Measurements from ENCODE around the gene ATP5F1E. TPM values are rescaled to one million over a fixed set of nuclear protein-coding genes. Genes with fewer than 3 reads are reported as not detected.

Gene ATP5F1E
- total and polyA plus RNA-seq, 10 of the 15 experiments (the other 5 are each of a cell fraction or from before 2014, with no cell fraction given), result 49.0 to 407 (median 117) TPM

DNA sequence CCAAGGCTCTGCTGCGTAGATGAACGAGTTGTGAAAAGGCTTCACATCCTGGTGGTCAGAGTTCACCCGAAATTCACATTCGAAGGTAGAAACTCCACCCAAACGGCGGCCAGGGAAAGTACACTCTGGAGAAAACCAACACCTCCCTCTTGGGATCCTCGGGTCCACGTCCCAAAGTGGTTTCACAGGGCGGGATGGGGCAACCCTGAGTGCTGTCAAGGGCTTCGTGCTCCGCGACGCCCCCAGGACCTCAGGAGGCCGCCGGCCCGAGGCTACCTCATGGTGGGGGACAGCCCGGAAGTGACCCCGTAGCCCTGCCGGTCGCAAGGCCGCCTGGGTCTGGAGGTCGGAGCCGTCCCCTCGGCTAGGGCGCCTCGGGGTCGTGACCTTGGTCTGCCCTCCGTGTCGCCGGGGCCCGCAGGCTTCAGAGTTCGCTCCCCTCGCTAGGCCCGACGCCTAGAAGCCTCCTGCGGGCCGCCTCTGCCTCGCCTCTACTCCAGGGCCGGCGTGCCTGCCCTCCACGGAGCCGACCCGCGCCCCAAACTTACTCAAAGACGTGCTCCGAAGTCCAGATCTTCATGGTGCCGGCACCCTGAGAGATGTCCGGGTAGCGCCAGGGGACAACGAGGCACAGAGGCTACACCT lies 10.1 kb upstream of the ATP5F1E start, which contains the start of gene PRELID3B:
Gene PRELID3B, minus strand, starts transcription at position 636 of the 645 bp plus-strand sequence. Its CDS starts 56 bp downstream, at position 580.
- Histone ChIP-seq H4K20me1 (ENCODE audit: control insufficient read depth, insufficient read depth) (no peaks in the 10 kb centered on the region; the same call in 1 of the 2 replicates), H2AFZ (ENCODE audit: control insufficient read depth, low read depth, low read length) (peak within 1 kb of the TSS; percentile 93), H3K79me2 (ENCODE audit: control insufficient read depth, insufficient read depth, low read length) (peaks cover 56% of the 10 kb centered on the region), H3K4me3 (peak within 1 kb of the TSS; percentile 89), H3K27me3 (replicated peaks in 1 of 2; ENCODE audit: control insufficient read depth in 2 of 2, insufficient read depth in 2 of 2, low read length in 1 of 2) (no peaks in the 10 kb centered on the region), H3K4me1 (ENCODE audit: control insufficient read depth, insufficient read depth, low read length) (peaks cover 13% of the 10 kb centered on the region), H3K4me2 (ENCODE audit: control insufficient read depth, insufficient read depth) (peak within 1 kb of the TSS; percentile 98), H3K27ac (ENCODE audit: control insufficient read depth, insufficient read depth) (peak within 1 kb of the TSS; percentile 87), H3K9me3 (replicated peaks; ENCODE audit: control insufficient read depth, insufficient read depth, low read length) (no peaks in the 10 kb centered on the region), H3K36me3 (ENCODE audit: control insufficient read depth in 2 of 2, insufficient read depth in 2 of 2, low read length in 1 of 2) (peaks cover 4 to 11% of the 10 kb centered on the region in 2 experiments), H3K9ac (ENCODE audit: control insufficient read depth, insufficient read depth, low read length) (peak within 1 kb of the TSS; percentile 94)
- FAIRE-seq (no peak), ATAC-seq (peak; percentile 72), DNase-seq (ENCODE audit: low read depth, low spot score) (no peak)
- WGBS (ENCODE audit: insufficient coverage, insufficient replicate concordance, low lambda C conversion rate, missing lambda C conversion rate), result 1% methylated on average over 50 of the region's 50 CpGs
- in situ Hi-C loops (cut with MboI), result loop anchor here (10.0 kb wide), 1 partner anchor 387 kb away; the partner anchor contains the start of gene STX16
- intact Hi-C loops (cut with micrococcal nuclease; ENCODE audit: unreplicated experiment), result no loop called here
- RAD21 ChIA-PET (ENCODE audit: unreplicated experiment), result interaction anchor here (1.2 to 1.7 kb wide), 3 partner anchors 10 to 34 kb away, joined by 4 to 5 read pairs (median 5); partner anchors contain the start of gene ATP5F1E
- POLR2A ChIA-PET, result interaction anchor here (0.6 to 4.3 kb wide), 6 partner anchors 9 to 156 kb away, joined by 3 to 40 read pairs (median 4); partner anchors contain the start of gene ATP5F1E
- CTCF ChIA-PET, result interaction anchor here (1.0 to 1.3 kb wide), 3 partner anchors 9 to 135 kb away, joined by 3 to 4 read pairs (median 3); partner anchors contain the start of gene ATP5F1E
- SMC1A ChIA-PET (ENCODE audit: uncharacterized antibody, unreplicated experiment), result interaction anchor here (1.1 to 2.9 kb wide), 6 partner anchors 9 to 135 kb away, joined by 3 to 12 read pairs (median 8); partner anchors contain the start of genes ATP5F1E and NELFCD
- BruUV-seq (replicated peaks), result no TSS peak
- TF ChIP-seq LARP7 (IDR thresholded peaks at IDR 0.05), result peak; percentile 27
- TF ChIP-seq, protein P1, sequence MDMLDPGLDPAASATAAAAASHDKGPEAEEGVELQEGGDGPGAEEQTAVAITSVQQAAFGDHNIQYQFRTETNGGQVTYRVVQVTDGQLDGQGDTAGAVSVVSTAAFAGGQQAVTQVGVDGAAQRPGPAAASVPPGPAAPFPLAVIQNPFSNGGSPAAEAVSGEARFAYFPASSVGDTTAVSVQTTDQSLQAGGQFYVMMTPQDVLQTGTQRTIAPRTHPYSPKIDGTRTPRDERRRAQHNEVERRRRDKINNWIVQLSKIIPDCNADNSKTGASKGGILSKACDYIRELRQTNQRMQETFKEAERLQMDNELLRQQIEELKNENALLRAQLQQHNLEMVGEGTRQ (IDR thresholded peaks at IDR 0.05; ENCODE audit: borderline replicate concordance, low read depth, low read length), result no peak; the same call in 1 of the 2 replicates
- TF ChIP-seq GABPA (IDR thresholded peaks at IDR 0.05; ENCODE audit: low read depth), result no peak
- 0 out of 2 replicates have a peak, but pooled peaks have one; percentile 10 for TF ChIP-seq TAF1 (IDR thresholded peaks at IDR 0.05; ENCODE audit: borderline replicate concordance, low read depth, low read length)
- TF ChIP-seq NR2C1 (IDR thresholded peaks at IDR 0.05), result peak; percentile 52
- TF ChIP-seq SUPT20H (IDR thresholded peaks at IDR 0.05; ENCODE audit: borderline replicate concordance, control insufficient read depth, low read depth, low read length), result no peak
- TF ChIP-seq, protein P2, sequence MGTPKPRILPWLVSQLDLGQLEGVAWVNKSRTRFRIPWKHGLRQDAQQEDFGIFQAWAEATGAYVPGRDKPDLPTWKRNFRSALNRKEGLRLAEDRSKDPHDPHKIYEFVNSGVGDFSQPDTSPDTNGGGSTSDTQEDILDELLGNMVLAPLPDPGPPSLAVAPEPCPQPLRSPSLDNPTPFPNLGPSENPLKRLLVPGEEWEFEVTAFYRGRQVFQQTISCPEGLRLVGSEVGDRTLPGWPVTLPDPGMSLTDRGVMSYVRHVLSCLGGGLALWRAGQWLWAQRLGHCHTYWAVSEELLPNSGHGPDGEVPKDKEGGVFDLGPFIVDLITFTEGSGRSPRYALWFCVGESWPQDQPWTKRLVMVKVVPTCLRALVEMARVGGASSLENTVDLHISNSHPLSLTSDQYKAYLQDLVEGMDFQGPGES (IDR thresholded peaks at IDR 0.05), result no peak
- TF ChIP-seq, protein P3, sequence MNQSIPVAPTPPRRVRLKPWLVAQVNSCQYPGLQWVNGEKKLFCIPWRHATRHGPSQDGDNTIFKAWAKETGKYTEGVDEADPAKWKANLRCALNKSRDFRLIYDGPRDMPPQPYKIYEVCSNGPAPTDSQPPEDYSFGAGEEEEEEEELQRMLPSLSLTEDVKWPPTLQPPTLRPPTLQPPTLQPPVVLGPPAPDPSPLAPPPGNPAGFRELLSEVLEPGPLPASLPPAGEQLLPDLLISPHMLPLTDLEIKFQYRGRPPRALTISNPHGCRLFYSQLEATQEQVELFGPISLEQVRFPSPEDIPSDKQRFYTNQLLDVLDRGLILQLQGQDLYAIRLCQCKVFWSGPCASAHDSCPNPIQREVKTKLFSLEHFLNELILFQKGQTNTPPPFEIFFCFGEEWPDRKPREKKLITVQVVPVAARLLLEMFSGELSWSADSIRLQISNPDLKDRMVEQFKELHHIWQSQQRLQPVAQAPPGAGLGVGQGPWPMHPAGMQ (IDR thresholded peaks at IDR 0.05; ENCODE audit: borderline replicate concordance), result no peak
- TF ChIP-seq RBBP5 (conservative IDR thresholded peaks at IDR 0.05), result no peak
- TF ChIP-seq RCOR1 (conservative IDR thresholded peaks at IDR 0.05; ENCODE audit: low read depth, low read length), result no peak
- TF ChIP-seq RFX5 (IDR thresholded peaks at IDR 0.05; ENCODE audit: low read depth, low read length), result no peak
- TF ChIP-seq HCFC1 (IDR thresholded peaks at IDR 0.05; ENCODE audit: low read length), result no peak
- no peak for TF ChIP-seq MEF2A (IDR thresholded peaks at IDR 0.05; ENCODE audit: insufficient read depth, low read depth, low read length)
- no peak for TF ChIP-seq BMI1 (IDR thresholded peaks at IDR 0.05; ENCODE audit: borderline replicate concordance)
- no peak for TF ChIP-seq NRF1 (conservative IDR thresholded peaks at IDR 0.05; ENCODE audit: low read depth, low read length)
- TF ChIP-seq, protein P4, sequence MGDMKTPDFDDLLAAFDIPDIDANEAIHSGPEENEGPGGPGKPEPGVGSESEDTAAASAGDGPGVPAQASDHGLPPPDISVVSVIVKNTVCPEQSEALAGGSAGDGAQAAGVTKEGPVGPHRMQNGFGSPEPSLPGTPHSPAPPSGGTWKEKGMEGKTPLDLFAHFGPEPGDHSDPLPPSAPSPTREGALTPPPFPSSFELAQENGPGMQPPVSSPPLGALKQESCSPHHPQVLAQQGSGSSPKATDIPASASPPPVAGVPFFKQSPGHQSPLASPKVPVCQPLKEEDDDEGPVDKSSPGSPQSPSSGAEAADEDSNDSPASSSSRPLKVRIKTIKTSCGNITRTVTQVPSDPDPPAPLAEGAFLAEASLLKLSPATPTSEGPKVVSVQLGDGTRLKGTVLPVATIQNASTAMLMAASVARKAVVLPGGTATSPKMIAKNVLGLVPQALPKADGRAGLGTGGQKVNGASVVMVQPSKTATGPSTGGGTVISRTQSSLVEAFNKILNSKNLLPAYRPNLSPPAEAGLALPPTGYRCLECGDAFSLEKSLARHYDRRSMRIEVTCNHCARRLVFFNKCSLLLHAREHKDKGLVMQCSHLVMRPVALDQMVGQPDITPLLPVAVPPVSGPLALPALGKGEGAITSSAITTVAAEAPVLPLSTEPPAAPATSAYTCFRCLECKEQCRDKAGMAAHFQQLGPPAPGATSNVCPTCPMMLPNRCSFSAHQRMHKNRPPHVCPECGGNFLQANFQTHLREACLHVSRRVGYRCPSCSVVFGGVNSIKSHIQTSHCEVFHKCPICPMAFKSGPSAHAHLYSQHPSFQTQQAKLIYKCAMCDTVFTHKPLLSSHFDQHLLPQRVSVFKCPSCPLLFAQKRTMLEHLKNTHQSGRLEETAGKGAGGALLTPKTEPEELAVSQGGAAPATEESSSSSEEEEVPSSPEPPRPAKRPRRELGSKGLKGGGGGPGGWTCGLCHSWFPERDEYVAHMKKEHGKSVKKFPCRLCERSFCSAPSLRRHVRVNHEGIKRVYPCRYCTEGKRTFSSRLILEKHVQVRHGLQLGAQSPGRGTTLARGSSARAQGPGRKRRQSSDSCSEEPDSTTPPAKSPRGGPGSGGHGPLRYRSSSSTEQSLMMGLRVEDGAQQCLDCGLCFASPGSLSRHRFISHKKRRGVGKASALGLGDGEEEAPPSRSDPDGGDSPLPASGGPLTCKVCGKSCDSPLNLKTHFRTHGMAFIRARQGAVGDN (IDR thresholded peaks at IDR 0.05), result peak; percentile 60; the same call in 1 of the 2 replicates

Measured in GM12878 (cell line).